Epidermal melanocyte (primary cell): Measurements from ENCODE around the gene SGSM1.
"Not testable (repeated sequence)": the region's sequence is repeated elsewhere in the genome, so short reads cannot be mapped to it uniquely, and the experiment has no call there.

Experiments used
- DNase-seq: peaks from one replicate; pipeline ENCODE4 v3.0.0; 2011; ENCODE audit warnings: low spot score; ENCODE audit not compliant: insufficient read length

Gene SGSM1

GRCh38 chr22:24837517-24837916 is 31.5 kb downstream of the SGSM1 start:
- DNase-seq: not testable (repeated sequence)

DNA sequence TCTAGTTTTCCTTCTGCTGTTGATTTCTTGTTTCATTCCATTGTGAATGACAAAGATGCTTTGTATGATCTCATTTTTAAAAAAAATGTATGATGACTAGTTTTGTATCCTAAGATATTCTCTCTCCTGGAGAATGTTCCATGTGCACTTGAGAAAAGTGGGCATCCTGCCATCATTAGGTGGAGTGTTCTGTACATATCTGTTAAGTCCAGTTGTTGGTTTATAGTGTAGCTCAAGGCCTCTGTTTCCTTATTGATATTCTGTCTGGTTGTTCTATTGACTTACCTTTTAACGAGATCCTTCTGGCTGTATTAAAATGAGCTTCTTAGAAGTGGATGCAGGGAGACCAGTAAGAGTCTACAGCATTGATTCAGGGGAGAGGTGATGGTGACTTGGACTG is 35.2 kb downstream of the SGSM1 start:
- DNase-seq: no peak

DNA sequence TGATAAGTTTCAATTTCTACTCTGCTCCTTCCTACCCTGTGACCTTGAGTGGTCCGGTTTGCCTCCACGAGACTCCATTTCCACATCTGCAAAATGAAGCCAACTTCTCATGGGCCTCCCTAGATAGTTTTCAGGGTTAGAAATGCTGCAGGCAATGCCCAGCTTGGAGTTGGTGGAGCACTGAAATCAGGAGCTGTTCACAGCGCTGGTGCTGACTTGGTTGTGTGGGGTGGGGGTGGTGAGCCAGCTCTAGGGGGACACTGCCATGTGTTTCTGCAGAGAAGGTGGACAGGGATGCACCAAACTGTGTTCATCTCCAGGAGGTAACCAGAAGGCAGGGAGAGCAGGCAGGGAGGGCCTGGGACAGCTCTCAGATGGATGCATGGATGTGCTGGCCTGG is 37.0 kb downstream of the SGSM1 start:
- DNase-seq: no peak

- DNase-seq: no peak
These were observed 39.3 kb downstream of the SGSM1 start for GRCh38 chr22:24845041-24845898.

DNA sequence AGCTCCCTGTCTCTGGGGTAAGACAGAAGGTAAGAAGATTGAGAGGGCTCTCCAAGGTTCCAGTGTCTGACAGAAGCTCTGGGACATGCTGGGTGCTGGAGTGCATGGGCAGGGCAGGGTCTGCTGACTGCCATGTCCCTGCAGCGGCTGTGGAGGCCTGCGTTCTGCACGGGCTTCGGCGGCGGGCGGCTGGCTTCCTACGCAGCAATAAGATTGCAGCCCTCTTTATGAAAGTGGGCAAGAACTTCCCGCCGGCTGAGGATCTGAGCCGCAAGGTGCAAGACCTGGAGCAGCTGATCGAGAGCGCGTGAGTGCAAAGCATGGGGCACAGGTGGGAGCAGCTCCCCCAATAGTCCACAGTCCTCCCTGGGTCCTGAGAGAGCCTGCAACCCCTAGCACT is 41.5 kb downstream of the SGSM1 start:
- no peak for DNase-seq

DNA sequence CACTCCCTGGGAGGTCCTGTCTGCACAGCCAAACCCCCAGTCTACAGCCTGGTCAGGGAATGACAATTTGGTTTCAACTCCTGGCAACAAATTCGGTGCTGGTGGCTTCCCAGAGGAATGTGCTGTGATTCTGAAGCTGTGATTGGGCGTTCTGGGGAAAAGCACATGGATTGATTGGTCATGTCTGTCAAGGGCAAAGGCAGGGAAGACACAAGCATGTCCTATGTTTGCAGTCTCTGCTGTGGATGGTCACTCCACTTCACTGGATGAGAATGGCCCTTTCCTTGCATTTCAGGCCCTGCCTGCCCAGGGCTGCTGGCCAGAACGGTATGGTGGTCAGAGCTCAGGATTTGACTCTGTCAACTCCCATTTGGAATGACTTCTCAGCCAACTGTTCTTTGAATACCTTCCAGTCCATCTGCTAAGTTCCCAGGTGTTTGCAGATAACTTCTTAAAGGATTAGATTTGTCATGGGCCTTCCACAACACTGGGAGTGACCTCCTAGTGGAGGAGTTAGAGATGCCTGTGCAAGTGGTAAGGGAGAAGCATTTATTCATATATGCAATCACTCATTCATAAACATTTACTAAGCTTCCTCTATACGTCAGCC is 42.7 kb downstream of the SGSM1 start:
- no peak for DNase-seq

DNA sequence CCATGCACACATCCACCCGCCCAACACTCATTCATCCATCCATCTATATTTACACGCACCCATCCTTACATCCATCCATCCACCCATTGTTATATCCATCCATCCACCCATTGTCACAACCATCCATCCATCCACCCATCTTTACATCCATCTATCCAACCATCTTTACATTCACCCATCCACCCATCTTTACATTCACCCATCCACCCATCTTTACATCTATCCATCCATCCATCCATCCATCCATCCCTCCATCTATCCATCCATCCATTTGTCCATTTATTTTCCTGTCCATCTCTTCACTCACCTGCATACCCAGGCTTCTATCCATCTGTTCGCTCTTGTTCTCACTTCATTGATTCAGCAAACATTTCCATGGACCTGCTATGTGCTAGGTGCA is 49.8 kb downstream of the SGSM1 start:
- DNase-seq: no peak

GRCh38 chr22:24857576-24857975 is 51.6 kb downstream of the SGSM1 start:
- DNase-seq: no peak

GRCh38 chr22:24859587-24859986 is 53.6 kb downstream of the SGSM1 start:
- DNase-seq: no peak

GRCh38 chr22:24865508-24865907 is 59.5 kb downstream of the SGSM1 start:
- DNase-seq: no peak

GRCh38 chr22:24867323-24868022 is 61.5 kb downstream of the SGSM1 start:
- DNase-seq: no peak

DNA sequence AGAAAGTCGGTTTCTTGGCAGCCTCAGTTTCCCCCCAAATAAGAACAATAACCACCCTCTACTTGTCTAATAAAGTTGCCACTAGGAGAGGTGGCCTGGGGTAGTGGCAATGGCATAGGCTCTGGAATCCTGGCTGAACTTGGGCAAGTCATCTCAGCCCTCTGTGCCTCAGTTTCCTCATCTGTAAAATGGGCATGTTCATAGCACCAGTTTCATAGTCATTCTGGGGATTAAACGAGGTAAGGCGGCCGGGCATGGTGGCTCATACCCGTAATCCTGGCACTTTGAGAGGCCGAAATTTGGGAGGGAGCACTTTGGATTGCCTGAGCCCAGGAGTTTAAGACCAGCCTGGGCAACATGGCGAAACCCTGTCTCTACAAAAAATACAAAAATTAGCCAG is 63.0 kb downstream of the SGSM1 start:
- DNase-seq: no peak

GRCh38 chr22:24871611-24872205 is 65.7 kb downstream of the SGSM1 start:
- DNase-seq: no peak

GRCh38 chr22:24873226-24873625 is 67.2 kb downstream of the SGSM1 start:
- no peak for DNase-seq

DNA sequence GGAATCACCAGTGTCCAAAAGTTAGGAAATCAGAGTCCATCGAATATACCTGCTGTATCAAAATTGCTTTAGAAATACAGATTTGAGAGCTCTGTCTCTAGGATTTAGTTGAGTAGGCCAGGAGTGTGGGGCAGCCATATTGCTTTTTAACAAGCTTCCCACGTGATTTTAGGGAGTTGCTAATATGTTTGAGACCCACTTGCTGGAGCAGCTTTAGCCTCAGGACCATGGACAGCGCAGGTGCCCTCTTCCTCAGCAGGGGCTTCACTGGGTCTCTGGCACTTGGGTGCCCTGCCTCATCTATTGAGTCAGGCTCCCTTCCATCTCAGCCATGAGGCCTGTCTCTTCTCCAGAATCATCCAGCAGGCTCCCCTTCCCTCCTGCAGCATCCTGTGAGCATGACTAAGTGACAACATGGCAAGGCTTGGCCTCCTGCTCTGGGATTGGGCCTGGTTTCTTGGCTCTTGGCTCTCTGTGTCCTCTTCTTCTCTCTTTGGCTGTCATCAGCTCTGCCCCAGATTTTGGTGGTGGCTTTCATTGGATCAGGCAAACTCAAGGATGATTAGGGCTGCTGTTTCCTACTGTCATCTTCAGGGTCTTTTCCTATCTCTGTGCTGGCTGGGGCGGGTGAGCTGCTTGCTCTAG is 70.0 kb downstream of the SGSM1 start:
- no peak for DNase-seq

DNA sequence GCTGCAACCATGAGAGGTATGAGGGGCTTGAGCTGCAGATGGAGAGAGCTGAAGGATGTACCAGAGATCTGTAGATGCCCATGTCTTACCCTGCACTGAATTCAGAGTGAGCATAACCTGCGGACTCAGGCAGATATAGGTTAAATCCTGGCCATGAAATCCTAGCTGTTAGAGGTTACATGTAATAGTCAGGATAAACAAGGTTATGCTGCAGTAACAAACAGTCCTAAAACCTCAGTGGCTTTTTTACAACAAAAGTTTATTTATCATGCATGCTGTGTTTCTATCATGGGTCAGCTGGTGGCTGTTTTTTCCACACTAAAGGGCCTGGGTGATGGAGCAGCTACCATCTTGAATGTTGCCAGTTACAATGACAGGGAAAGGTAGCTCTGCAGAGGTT is 70.7 kb downstream of the SGSM1 start:
- no peak for DNase-seq

GRCh38 chr22:24878969-24879368 is 73.0 kb downstream of the SGSM1 start:
- no peak for DNase-seq

DNA sequence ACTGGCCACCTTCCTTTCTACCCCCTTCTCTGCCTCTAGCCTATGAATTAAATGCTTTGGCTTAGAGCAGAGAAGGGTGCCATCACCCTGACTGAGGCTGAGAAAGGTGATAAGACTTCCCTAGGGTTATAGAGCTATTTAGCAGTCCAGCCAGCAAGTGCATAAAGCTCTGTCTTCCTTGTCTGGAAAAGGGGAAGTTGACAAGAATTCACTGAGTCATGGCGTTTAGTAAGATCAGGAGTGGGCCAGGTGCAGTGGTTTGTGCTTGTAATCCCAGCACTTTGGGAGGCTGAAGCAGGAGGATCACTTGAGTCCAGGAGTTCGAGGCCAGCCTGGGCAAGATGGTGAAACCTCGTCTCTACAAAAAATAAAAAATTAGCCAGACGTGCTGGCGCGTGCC is 77.4 kb downstream of the SGSM1 start:
- DNase-seq: no peak

- DNase-seq: no peak
These were observed 81.2 kb downstream of the SGSM1 start for GRCh38 chr22:24887260-24887659.

- DNase-seq: no peak
These were observed 87.5 kb downstream of the SGSM1 start for GRCh38 chr22:24893341-24894070.
